Measurements from ENCODE around the gene FTO.

The FTO gene

DNA sequence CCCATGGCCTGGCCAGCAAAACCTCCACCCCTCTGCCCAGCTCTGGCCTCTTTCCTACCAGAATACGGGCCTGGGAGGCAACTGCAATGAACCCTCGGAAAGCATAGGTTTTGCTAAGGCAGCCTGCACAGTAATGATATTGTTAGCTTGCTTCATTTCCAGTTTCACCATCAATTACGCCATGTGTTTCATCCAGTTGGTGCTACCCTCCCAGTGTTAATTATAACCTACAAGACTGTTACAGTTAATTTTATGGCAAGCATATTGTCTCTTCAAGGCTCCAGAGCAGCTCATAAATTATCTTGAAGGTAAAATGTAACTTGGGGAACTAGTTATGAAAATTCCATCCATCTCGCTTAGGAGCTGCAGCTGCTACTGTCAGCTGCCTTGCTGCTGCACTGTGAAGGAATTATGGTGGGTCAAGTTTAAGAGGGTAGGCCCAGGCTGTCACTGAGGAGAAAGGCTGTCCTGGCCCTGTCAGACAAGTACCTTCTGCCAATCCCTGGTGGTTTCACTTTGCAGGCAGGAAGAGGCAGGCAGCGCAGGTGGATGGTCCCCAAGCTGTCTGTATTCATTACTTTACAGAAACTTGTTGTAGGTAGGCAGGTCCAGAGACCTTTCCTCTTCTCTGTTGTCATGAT, 242.9 kb downstream of the FTO start:
- no peak for DNase-seq

DNA sequence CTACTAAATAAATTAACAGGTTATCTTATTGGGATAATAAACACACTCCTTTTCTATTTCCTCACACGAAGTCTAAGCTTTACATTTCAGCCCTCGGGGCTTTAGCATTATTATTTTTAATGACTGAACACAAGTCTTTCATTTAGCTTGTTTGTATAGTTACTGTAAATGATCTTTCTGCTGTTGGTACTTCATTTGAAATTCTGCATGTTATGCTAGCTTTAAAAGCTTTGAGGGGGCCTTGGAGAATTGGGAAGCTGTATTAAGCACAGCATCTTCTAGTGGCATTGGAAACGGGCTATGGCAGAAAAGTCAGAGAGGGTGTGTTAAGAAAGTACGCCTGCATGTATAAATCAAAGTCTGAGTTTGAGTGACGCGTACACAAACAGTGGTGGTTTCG, 243.7 kb downstream of the FTO start:
- DNase-seq, result no peak

DNA sequence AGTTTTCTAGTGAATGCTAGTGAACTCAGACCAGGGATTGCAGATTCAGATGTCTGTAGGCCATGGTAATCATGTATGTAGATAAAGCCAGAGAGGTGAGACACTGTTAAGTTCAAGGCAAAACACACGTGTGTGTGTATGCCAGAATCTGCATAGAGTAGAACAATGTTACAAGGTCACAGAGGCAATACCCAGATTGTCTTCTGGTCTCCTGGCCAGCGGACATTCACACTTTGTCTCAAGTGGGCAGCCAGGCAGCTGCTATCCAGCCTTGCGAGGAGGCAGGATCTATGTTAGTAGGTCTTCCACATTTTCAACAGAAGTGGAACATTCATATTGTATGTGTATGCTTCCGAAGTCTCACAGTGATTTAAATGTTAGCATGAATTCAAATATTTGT, 244.4 kb downstream of the FTO start:
- DNase-seq, result no peak

DNA sequence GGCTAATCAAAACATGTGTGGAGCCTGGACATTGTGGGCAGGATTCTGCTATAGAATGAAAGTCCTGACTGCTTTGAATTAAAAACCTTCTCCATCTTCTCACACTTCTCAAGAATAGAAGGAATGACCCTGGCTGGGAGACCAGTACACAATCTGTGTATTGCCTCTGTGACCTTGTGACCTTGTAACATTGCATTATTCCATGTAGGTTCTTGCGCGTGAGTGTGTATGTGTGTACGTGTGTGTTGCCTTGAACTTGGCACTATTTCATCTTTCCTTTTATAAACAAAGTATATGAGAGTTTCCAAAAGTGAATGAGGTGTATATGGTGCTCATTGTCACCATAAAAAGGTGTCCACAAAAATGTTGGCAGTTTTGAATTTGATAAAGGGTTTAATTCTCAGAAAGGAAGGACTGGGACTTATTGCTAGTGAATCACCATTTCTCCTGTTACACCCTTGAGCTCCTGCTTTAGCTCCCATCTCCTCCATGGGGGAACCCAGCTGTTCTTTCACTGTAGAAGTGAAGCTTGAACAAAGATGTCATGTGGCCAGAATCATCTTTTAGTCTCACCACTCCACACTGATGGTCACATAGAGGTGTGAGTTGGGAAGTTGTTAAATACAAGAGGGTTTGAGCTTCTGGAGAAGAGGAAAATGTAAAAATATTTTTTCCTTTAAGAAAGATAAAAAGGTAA, 244.9 kb downstream of the FTO start:
- DNase-seq, result no peak

DNA sequence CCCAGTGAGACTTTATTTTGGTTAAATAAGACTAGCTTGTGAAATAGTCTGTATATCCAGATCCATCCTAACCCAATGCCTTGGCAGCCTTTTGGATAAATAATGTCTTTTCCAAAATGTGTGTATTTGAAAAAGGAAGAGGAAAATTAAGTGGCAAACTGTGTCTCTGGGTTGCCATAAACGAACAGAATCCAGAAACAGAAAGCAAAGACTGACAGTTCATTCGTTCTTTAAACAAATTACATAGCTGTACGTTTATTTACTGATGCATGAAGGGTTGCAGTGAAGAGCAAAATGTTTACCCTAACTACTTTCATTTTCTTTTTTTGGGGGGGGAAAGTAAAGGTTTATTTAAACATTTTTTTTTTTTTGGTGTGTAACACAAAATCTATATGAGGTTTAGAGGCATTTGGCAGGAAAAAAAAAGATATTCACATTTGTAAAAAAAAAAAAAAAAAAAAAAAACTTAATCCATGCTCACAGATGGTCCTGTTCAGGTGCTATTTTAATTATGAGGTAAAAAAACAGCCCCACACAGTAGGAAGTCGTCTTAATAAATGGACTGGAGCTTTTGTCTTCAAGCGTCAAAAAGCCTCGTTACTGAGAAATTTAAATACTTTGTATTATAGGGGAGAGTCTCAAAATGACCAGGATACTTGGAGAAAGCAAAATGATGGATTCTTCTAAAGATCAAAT, 245.9 kb downstream of the FTO start:
- DNase-seq, result no peak

DNA sequence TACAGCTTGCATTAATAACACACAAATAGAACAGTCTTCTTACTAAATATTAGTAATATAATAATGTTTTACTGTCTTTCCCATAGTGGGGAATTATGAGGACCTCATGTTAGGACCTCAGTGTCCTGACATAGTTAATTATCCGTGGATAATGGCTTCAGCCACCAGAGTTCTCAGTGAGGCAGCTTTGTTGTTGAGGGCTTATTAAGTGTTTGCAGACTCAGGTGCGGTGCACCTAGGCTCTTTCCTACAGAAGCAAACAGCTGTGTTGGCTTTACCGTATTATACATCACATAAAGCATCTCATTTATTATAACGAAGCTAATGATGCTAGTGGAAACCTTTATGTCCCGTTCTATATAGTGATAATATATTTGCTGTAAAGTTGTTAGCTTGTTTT, 246.7 kb downstream of the FTO start:
- DNase-seq, result no peak

DNA sequence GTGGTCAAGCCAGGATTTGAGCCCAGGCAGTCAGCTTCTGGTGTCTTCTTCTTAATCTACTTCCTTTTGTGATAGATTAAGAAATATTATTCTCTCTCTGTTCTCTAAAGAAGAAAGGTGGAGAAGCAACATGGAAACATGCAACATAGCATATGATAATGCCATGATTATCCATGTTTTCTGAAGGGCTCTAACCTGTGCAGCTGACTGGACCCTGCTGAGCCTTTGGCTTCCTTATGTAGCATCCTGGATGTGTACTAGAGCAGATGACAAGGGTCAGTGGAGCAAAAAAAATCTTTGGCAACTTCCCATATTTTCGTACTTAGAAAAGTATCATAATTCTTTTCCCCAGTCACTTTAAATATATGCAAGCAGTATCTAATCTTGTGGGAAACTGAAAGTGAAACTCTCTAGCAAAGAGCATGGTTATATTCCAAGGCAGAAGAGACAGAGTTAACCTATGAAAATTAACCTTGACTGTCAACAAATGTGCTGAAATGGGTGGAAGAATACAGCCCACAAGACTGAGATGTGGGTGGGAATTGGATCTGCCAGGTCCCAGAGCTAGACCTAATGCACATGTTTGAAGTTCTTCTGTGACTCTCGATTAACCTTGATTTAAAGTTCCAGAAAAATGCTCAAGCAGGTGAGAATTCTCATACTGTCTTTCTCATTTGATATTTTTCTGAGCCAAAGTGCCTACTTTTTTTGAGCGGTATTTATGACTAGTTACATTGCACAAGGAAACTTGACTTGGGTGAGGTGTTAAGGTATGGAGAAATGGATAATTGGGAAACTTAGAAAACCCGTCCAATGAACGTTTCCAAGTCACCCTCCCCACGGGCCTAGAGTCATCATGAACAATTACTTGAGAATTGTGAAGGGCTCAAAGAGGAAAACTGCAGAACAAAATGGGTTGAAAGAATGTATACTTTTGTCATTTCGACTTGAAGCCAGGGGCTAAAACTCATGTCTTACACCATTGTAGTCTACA, 248.6 kb downstream of the FTO start:
- DNase-seq, result no peak

DNA sequence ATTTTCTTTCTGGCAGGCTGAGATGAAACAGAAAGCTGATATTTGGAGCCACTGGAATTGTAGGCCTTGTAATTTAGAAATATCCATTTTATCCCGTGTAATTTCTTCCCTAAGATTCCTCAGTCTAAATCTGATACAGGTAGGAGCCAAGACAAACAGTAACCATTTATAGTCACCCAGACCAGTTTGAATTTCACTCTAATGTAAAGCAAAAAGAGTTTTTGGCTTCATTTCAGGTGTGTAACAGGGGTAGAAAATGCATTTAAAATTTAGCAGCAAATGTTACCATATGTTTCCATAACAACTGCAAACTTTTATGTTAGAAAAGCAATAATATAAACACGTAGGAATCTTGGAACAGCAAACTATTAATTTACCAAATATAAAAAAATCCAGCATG, 249.4 kb downstream of the FTO start:
- no peak for DNase-seq

DNA sequence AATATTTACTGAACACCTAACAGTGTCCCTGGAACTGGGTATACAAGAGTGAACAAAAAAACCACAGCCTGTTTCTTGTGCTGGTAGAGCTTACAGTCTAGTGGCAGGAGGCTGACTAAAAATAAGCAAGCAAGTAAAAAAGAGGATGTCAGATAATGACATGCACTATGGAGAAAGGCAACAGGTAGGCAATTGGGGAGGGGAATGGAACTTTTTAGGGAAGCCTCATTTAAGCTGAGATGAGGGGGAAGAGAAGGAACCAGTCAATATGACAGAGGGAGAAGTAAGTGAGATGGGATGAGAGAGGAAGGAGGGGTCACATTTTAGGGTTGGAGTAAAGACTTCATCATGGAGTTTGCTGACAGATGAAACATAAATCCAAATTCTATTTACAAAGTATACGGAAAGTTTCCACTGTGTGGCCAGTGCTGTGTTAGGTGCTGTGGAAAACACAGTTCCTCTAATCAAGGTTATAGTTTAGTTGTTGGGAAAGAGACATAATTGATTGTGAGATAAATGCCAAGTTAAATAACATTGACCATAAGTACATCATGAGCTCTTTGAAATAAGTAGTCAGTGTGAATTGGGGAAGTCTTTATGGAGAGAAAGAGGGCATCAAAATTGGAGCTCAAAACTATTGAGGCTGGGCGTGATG, 251.4 kb downstream of the FTO start:
- DNase-seq, result no peak

DNA sequence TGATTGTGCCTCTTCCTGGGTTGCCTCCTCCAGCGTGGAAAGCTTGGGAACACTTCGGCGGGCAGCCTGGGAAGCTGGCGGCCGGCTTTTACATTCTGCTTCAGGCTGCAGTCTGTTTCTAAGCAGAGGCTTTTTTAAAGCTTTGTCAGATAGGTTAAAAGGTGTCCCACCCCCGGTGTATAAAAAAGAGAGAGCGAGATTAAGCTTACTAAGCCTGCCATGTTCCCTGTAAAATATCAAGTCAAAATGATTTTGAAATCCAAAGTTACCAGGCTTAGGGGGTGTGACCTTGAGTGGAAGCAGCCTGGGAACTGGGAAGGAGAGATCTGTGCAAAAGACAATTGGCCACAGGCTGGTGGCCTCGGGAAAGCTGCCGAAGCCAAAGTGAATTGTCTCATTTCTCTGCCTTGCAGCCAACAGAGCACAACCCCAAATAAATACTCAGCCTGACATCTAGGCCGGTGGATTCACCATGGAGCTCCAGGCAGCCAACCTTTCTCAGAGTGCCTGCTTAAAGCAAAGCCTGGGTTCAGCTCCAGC, 254.5 kb downstream of the FTO start:
- no peak for DNase-seq

DNA sequence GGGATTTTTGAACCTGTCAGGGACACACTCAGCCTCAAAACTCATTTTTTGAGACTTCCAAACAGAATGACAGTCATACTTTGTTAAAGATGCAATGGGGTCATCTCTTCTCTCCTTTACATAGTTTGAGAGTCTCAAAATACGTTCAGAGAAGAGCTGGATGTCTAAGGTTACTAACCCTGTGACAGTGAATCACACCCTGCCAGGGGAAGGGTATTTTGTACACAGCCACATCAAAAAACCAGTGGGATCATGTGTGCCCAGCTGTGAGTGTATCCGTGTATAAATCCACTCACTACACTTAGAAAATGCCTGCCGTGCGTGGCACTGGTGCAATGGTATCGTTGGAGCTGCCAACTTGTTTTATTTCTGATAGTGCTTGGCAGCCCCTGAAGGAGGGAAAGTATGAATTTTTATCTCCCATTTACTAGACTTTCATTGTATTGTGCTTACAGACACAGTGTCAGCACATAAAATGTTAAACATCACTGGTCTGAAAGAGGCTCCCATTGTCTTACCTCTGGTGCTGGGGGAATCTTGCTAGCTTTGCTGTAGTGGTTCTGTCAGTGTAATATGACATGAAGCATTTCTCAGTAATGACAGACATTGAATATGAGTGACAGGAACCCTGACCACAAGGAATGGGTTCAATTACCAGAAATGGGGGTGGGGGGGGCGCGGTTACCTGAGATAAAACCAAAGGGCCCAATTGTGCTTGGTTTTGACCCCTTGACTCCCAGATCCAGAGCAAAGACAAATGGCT, 256.3 kb downstream of the FTO start:
- DNase-seq, result no peak

DNA sequence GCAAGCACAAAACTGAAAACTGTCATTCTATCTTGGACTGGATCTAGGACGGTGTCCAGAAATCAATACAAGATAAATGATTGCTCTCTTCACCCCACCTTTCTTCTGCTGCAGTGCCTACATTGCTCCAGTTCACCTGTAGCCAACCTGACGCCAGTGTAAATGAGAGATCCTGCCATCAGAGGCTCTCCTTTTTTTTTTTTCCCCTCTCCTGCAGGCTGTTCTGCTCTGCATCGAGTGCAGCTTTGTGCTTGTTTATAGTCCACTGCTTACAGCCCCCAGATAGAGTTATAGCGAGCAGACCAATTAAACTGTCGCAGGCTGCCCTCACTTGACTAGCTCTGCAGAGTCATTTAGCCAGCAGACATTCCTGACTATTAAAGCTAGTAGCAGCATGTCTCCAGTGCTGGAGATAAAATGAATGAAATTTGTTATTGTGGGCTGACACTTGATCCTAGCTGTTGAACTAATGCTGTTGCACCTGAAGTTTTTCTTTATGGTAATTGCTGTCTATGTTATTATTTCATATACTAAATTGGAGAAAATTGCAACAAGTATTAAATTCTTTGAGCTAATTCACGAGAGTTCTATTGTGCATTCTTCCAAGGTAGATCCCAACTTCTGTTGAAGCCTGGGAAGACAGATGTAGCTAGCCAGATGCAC, 257.1 kb downstream of the FTO start:
- DNase-seq, result no peak

DNA sequence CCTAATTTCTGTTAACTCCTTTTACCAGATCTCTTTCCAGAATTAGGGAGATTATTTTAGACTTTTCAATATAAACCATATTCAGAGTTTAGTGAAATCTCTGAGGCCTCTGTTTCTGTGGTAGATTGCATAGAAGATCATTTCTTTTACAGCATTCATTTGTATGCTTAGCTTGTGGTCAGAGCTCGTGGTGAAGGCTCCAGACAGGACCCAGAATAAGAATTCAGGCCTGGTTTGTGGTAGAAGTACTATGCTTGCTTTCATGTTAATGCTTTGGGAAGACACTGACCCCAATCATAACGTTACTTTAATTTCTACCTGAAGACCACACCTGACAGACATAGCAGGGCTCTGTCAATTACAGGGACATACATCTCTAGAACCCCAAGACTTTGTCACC, 258.1 kb downstream of the FTO start:
- no peak for DNase-seq

DNA sequence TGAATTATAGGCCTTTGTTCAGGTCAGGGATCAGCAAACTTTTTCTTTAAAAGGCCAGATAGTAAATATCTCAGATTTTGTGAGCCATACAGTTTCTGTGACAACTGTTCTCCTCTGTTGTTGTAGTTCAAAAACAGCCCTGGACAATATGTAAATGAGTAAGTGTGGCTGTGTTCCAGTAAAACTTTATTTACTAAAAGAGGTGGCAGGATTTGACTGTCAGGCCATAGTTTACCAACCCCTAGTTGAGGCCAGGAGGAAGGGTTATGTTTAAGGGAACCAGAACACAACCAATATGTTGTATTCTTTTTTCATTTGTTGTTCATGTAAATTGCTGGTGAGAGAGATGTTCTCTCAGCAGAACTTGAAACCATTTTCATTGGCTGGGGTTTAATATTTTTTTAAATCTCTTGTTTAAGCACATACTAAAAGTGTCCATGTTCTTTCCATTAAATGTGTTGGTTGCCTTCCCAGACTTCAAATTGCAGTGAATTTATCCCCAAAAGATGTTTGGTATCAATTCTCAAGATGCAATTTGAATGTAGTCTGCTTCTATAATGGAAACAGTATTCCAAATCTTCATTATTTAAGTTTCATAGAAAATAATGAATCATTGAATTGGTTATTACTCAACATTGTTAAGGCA, 260.3 kb downstream of the FTO start:
- no peak for DNase-seq

DNA sequence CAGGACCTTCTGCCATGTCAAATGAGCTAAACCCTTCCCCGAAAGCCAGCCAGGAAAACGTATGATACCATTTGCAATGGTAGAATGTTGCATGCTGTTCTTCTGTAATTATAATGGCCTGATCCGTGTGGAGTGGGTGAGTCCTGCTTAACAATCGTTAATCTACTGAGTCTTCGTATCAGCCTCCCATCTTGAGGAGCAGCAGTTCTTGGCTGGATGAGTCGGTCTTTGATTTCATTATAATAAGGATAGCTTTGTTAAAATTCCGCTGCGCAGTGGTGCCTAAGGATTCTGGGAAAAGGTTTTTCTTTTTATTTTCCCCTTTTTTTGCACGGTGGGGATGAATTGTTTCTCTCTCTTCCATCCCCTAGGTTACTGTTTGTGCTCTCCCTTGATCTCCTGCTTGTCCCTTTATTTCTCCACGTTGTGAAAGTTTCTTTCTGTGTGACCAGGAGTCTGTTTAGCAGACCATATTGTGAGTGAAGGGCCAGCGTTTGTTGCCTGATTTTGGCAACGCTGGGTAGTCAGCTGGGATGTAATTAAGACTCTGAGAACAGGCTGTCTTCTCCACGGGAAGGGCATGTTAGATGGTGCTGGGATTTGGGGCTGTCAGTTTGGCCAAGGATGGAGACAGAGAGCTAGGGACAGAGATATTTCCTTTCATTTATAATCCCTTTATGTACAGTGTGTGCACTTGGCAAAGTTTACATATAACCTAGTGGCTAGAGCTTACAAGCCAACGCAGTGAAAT, 263.0 kb downstream of the FTO start:
- DNase-seq, result no peak

DNA sequence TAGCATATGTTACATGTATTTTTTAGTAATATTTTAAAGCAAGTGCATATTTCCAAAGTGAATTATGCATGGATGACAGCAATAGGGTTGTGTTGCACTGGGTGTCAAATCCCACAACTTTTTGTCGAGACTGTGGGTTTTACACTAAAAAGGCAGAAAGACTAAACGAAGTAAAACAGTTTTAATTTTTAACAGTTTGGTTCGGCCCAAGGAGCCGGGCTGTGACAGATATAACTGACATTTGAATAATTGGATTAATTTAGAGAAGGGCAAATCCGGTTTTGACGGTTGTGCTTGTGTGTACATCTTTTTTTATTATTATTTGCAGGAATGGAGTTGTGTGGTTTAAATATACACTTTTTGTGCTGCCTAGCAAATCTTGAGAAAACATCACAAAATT, 263.6 kb downstream of the FTO start:
- DNase-seq, result no peak

DNA sequence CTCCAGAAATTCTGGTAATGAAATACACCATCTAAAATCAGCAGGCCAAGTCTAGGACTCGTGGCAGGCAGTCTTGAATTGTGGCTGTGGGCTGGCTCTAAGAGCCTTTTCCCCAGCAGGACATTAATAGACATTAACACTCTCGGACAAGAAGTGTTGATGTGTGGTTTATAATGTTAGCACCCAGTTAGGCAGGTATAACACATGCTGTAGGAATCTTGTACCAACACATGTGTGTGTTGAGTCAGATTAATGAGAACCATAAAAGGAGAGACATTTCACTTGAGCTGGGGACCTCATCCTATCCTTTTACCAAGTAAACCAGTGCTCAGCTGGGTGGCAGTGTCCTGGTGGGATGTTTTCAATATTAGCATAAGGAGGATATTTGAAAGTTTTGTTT, 264.5 kb downstream of the FTO start:
- DNase-seq, result no peak

DNA sequence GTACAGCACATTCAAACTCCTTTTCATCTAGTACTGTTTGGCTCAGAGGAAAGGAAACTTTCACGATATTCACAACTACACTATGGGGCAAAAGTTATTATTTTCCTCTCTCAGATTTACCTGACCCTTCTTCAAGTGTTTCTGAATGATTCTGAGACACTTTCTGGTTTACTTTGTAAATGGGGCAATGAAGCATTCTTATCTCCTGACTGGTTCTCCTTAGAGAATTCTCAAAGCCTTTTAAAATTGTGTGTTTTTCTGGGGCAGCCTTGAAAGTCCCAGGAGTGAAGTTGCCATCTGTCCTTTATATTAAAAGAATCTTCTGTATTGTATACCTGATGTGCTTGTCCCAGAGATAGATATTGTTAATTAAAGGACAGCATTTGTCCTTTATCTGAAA, 264.9 kb downstream of the FTO start:
- DNase-seq, result no peak

DNA sequence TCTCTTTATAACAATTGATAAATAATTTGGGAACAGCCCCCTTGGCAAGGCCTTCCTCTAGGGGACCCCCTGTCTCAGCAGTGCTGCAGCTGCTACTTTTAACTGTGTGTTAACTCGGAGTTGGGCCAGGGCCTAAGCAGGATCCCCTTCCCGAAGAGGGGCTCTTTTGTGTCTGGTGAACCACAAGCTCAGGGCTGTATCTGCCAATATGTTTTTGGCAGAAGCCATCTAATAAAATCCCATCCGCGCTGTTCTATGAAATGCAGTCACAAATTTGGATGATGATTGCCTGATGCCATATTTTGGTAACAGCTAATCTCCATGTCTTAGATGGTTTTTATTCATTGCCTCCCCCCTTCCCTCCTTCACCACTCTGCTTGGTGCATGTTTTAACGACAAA, 267.7 kb downstream of the FTO start:
- DNase-seq, result no peak

DNA sequence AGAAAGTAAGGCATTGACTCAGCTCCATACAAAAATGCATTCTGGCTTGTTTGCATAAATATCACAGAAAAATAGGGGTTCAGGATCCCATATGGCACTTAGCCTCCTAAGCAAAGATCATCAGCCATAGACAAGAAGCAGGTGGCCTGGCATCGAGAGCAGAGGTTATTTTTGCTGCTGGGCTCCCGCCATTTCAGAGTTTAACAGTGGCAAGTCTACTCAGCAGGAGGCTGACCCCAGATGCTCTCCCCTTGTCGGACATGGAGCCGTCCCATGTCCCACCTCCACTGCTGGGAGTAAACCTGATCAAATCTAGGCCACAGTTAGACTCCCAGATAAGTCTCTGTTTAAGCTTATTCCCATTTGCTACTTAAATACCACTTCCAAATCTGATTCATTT, 269.1 kb downstream of the FTO start:
- DNase-seq, result no peak

Data from activated CD8-positive, alpha-beta memory T cell treated with anti-CD3 and anti-CD28 coated beads, Interleukin-2, amount 50 U/mL, for 48 hours (primary cell).